Sigmoid colon (tissue), 7 donors: Measurements from ENCODE around the gene ODAD4. TPM values are rescaled to one million over a fixed set of nuclear protein-coding genes. Genes with fewer than 3 reads are reported as not detected.

Source experiments
- DNase-seq: peaks from one replicate; pipeline ENCODE4 v3.0.0-alpha.2; 2019
- H3K27ac ChIP-seq, 4 donors: fragments of 200-600 bp; sonication (generic); one replicate each; pipeline ENCODE4 v1.5.1; 2016 to 2019; ENCODE audit warnings: mild to moderate bottlenecking in 1 of 4
- H3K27me3 ChIP-seq, 3 donors: fragments of 200-600 bp; sonication (generic); one replicate each; pipeline ENCODE4 v1.5.1; 2019; ENCODE audit warnings: mild to moderate bottlenecking in 1 of 3
- H3K36me3 ChIP-seq, 4 donors: fragments of 200-600 bp; sonication (generic); one replicate each; pipeline ENCODE4 v1.5.1; 2016 to 2019
- H3K4me1 ChIP-seq, 4 donors: fragments of 200-600 bp; sonication (generic); one replicate each; pipeline ENCODE4 v1.5.1; 2017 to 2019
- H3K4me3 ChIP-seq, 4 donors: fragments of 200-600 bp; sonication (generic); one replicate each; pipeline ENCODE4 v1.5.1; 2017 to 2019; ENCODE audit warnings: mild to moderate bottlenecking in 2 of 4, moderate library complexity in 1 of 4
- H3K9me3 ChIP-seq, 4 donors: fragments of 200-600 bp in 3 of 4; sonication (generic) in 3 of 4; one replicate each; pipeline versions ENCODE4 v1.5.1 to v1.6.1; 2013 to 2019
- CTCF ChIP-seq, 4 experiments: fragments of 450-650 bp in 3 of 4; fragments of 200-600 bp in 1 of 4; IDR thresholded peaks; one replicate each; pipeline ENCODE4 v1.5.1; 2016 to 2019; ENCODE audit warnings: antibody characterized with exemption in 4 of 4, mild to moderate bottlenecking in 3 of 4, moderate library complexity in 2 of 4
- EP300 ChIP-seq, 4 donors: sonication (generic); formaldehyde crosslinking; IDR thresholded peaks; one replicate each; pipeline ENCODE4 v1.6.1; 2017; ENCODE audit warnings: antibody characterized with exemption in 4 of 4
- POLR2A ChIP-seq, 2 donors: fragments of 450-650 bp; IDR thresholded peaks; one replicate each; pipeline ENCODE4 v1.6.1; 2016; ENCODE audit warnings: antibody characterized with exemption in 2 of 2, mild to moderate bottlenecking in 2 of 2, moderate library complexity in 2 of 2
- POLR2AphosphoS5 ChIP-seq, 4 donors: sonication (generic); formaldehyde crosslinking; IDR thresholded peaks; one replicate each; pipeline ENCODE4 v1.6.1; 2017; ENCODE audit warnings: antibody characterized with exemption in 4 of 4
- WGBS, 2 donors: extraction: QIAGEN DNeasy Blood & Tissue Kit; methylation state at CpG; one replicate each; pipeline ENCODE4 v1.1.7; 2013; 5-methylcytosine and 5-hydroxymethylcytosine counted together
- intact Hi-C: fragments of 100-400 bp; cut with DNase I; formaldehyde crosslinking; loops from one replicate; pipeline ENCODE4 v1.15.1; 2023
- polyA plus RNA-seq, 3 donors: library from polyadenylated mRNA; stranded (reverse); fragments of 200-250 nt; gene quantifications; one replicate each; pipeline ENCODE4 v1.2.3, GENCODE V29; 2013
- total RNA-seq, 4 donors: library from RNA; depleted of rRNA; stranded (reverse); fragments of >200 nt; gene quantifications; one replicate each; pipeline ENCODE4 v1.1.0, GENCODE V29; 2016
- donor health status: healthy with polysubstance abuse.
- donor health status: Bipolar disorder and iron deficiency.
- donor health status: healthy.

The ODAD4 gene
- total and polyA plus RNA-seq, 7 donors = 0.41 to 2.2 (median 1.6) TPM; not detected in 2

GRCh38 chr17:41948762-41949460, 18.5 kb downstream of the ODAD4 start:
- Histone ChIP-seq H3K9me3 (no peaks in the 10 kb centered on the region), H3K27me3 (no peaks in the 10 kb centered on the region), H3K36me3 (peaks cover 0 to under 1% (median 0%) of the 10 kb centered on the region in 4 donors), H3K4me1 (no peaks in the 10 kb centered on the region), H3K4me3 (no peak overlapping the region), H3K27ac (no peak overlapping the region)
- TF ChIP-seq CTCF (IDR thresholded peaks at IDR 0.05) = no peak
- TF ChIP-seq POLR2A (IDR thresholded peaks at IDR 0.05) = no peak
- TF ChIP-seq EP300 (IDR thresholded peaks at IDR 0.05) = no peak
- no peak for TF ChIP-seq POLR2AphosphoS5 (IDR thresholded peaks at IDR 0.05)
- no peak for DNase-seq
- intact Hi-C loops = no loop called here
- WGBS, 2 donors = 85 to 88% methylated on average over 11 of the region's 11 CpGs

GRCh38 chr17:41956522-41956921, 26.1 kb downstream of the ODAD4 start:
- DNase-seq = no peak
- no peaks in the 10 kb centered on the region for H3K9me3 ChIP-seq
- H3K27ac ChIP-seq = no peak overlapping the region
- H3K4me1 ChIP-seq = no peaks in the 10 kb centered on the region
- intact Hi-C loops = no loop called here
- TF ChIP-seq CTCF (IDR thresholded peaks at IDR 0.05) (no peak), POLR2AphosphoS5 (IDR thresholded peaks at IDR 0.05) (no peak), POLR2A (IDR thresholded peaks at IDR 0.05) (no peak), EP300 (IDR thresholded peaks at IDR 0.05) (no peak)
- H3K4me3 ChIP-seq = no peak overlapping the region
- H3K27me3 ChIP-seq = no peaks in the 10 kb centered on the region
- WGBS, 2 donors = 87 to 93% methylated on average over 6 of the region's 6 CpGs
- H3K36me3 ChIP-seq = peaks cover 0 to 3% (median 0%) of the 10 kb centered on the region in 4 donors

GRCh38 chr17:41957031-41957868, 26.8 kb downstream of the ODAD4 start:
- WGBS, 2 donors = 71% methylated on average over 11 of the region's 11 CpGs
- TF ChIP-seq POLR2A (IDR thresholded peaks at IDR 0.05) (no peak), EP300 (IDR thresholded peaks at IDR 0.05) (no peak), CTCF (IDR thresholded peaks at IDR 0.05) (no peak), POLR2AphosphoS5 (IDR thresholded peaks at IDR 0.05) (no peak)
- no peak overlapping the region for H3K27ac ChIP-seq
- intact Hi-C loops = no loop called here
- no peaks in the 10 kb centered on the region for H3K4me1 ChIP-seq
- H3K27me3 ChIP-seq = no peaks in the 10 kb centered on the region
- no peak for DNase-seq
- peaks cover 0 to 3% (median 0%) of the 10 kb centered on the region in 4 donors for H3K36me3 ChIP-seq
- H3K9me3 ChIP-seq = no peaks in the 10 kb centered on the region
- no peak overlapping the region for H3K4me3 ChIP-seq

GRCh38 chr17:41957869-41958439, 27.5 kb downstream of the ODAD4 start:
- H3K36me3 ChIP-seq = peaks cover 0 to 3% (median 0%) of the 10 kb centered on the region in 4 donors
- H3K27me3 ChIP-seq = no peaks in the 10 kb centered on the region
- H3K4me1 ChIP-seq = peaks cover 0 to 6% (median 5%) of the 10 kb centered on the region in 4 donors
- DNase-seq = no peak
- no peaks in the 10 kb centered on the region for H3K9me3 ChIP-seq
- H3K27ac ChIP-seq = no peak overlapping the region
- TF ChIP-seq EP300 (IDR thresholded peaks at IDR 0.05) (no peak), POLR2A (IDR thresholded peaks at IDR 0.05) (no peak), POLR2AphosphoS5 (IDR thresholded peaks at IDR 0.05) (no peak), CTCF (IDR thresholded peaks at IDR 0.05) (no peak)
- H3K4me3 ChIP-seq = no peak overlapping the region
- 48 to 73% methylated on average over 6 of the region's 6 CpGs for WGBS, 2 donors
- intact Hi-C loops = no loop called here
